ENCODE measurements around the gene STAT2. TPM values are rescaled to one million over a fixed set of nuclear protein-coding genes. Genes with fewer than 3 reads are reported as not detected.
"Not testable (repeated sequence)": the region's sequence is repeated elsewhere in the genome, so short reads cannot be mapped to it uniquely, and the experiment has no call there.

STAT2 gene
- total RNA-seq = 100 to 1,000 TPM in 4 of 6 experiments, 10 to 100 TPM in 2; 82.8 to 182 (median 108) TPM
- long read RNA-seq, partial matches to known transcripts = 1 of 2 reads
- long read RNA-seq, other reads (novel, unspliced or antisense) = 1 of 2 reads

DNA sequence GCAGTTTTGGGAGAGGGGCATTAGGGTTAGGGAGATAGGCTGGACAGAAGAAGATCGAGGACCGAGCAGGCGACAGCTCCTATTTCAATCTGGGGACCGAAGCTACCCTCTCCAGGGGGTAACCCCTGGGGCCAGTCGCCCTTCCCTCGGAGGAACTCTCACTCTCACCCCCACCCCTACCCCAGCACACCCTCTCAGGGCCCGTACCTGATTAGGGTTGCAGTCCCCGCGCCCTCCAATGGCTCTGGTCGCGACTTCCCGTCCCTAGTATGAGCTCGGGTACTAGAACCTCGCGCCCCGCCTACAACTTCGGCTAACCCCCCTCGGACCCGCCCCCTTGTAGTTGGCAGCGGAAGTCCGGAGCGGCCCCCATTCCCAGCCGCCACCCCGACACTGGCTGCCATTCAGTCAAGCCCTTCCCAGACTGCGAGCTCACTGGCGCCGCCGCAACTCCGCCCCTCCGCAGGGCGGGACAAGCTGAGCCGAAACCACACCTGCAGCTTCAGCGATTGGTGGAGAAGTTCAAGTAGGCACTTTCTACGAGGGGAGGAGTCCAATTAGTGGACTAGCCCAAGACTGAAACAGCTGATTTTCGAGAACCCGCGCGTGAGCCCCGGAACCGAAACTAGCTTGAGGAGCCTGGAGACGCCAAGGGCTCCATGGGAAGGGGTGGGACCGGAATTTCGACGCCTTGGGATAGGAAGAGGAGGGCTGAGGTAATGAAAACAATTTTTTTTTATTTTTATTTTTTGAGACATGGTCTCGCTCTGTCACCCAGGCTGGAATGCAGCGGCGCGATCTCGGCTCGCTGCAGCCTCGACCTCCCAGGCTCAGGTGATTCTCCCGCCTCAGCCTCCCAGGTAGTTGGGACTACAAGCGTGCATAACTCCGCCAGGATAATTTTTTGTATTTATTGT, at the start of gene STAT2:
Gene STAT2 (minus strand): TSS at position 257 of the 917 bp plus-strand sequence. CDS start 3,536 bp downstream, outside the sequence.
- Histone ChIP-seq H3K4me1 (peaks cover 0 to 45% (median 15%) of the 10 kb centered on the region in 4 donors), H3K36me3 (peaks cover 0 to 17% (median 11%) of the 10 kb centered on the region in 4 donors), H3K4me3 (peak within 1 kb of the TSS; percentile 57 to 77 (median 70)), H3K27me3 (no peaks in the 10 kb centered on the region), H3K9me3 (no peaks in the 10 kb centered on the region), H3K27ac (peak within 1 kb of the TSS; percentile 94 to 97 (median 95))
- TF ChIP-seq, protein P1, sequence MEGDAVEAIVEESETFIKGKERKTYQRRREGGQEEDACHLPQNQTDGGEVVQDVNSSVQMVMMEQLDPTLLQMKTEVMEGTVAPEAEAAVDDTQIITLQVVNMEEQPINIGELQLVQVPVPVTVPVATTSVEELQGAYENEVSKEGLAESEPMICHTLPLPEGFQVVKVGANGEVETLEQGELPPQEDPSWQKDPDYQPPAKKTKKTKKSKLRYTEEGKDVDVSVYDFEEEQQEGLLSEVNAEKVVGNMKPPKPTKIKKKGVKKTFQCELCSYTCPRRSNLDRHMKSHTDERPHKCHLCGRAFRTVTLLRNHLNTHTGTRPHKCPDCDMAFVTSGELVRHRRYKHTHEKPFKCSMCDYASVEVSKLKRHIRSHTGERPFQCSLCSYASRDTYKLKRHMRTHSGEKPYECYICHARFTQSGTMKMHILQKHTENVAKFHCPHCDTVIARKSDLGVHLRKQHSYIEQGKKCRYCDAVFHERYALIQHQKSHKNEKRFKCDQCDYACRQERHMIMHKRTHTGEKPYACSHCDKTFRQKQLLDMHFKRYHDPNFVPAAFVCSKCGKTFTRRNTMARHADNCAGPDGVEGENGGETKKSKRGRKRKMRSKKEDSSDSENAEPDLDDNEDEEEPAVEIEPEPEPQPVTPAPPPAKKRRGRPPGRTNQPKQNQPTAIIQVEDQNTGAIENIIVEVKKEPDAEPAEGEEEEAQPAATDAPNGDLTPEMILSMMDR (IDR thresholded peaks at IDR 0.05) = peak in 1 of 4 donors; percentile 13
- TF ChIP-seq POLR2A (IDR thresholded peaks at IDR 0.05) = peak; percentile 90
- intact Hi-C loops (cut with DNase I) = loop anchor here (10.0 kb wide), 1 partner anchor 95 kb away; the partner anchor contains the start of gene MIP (in 2 of the 2)
- ATAC-seq (peak; percentile 85 to 94 (median 87)), DNase-seq (peak; percentile 99 to 100 (median 100))
- under 1% methylated on average over 39 of the region's 54 CpGs for WGBS (ENCODE audit: insufficient coverage, low coverage, low lambda C conversion rate, missing lambda C conversion rate)

GRCh38 chr12:56408799-56409417, 49.0 kb upstream of the STAT2 start:
- Histone ChIP-seq H3K27ac (no peak overlapping the region), H3K36me3 (no peaks in the 10 kb centered on the region), H3K27me3 (no peaks in the 10 kb centered on the region), H3K4me1 (peaks cover 0 to 21% (median 4%) of the 10 kb centered on the region in 4 donors), H3K9me3 (no peaks in the 10 kb centered on the region), H3K4me3 (no peak overlapping the region)
- ATAC-seq (peak in 3 of 4 donors; percentile 35 to 60 (median 52)), DNase-seq (no peak)
- WGBS (ENCODE audit: insufficient coverage, low coverage, low lambda C conversion rate, missing lambda C conversion rate) = 89% methylated on average over 5 of the region's 5 CpGs
- intact Hi-C loops (cut with DNase I) = no loop called here
- TF ChIP-seq POLR2A (IDR thresholded peaks at IDR 0.05) = no peak
- TF ChIP-seq, protein P1 (IDR thresholded peaks at IDR 0.05) = no peak

DNA sequence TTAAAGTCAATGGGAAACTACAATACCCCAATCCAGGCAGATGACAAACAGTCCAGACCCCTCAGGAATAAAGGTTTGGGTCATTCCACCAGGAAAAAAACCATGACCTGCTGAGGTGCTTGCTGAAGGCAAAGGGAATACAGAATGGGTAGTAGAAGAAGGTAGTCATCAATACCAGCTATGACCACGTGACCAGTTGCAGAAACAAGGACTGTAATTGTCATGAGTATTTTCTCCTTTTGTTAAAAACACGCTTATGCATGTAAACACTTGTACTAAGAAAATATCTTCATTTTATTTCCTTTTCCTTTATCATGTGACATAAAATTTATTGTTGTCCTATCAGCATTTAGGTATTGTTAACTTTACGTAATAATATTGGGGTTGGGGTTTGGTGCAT, 44.3 kb upstream of the STAT2 start:
- H3K27me3 ChIP-seq; H3K27ac ChIP-seq; H3K36me3 ChIP-seq; H3K9me3 ChIP-seq; ATAC-seq; H3K4me1 ChIP-seq; DNase-seq; H3K4me3 ChIP-seq; intact Hi-C loops (cut with DNase I): not testable (repeated sequence)
- 93% methylated on average over 3 of the region's 3 CpGs for WGBS (ENCODE audit: insufficient coverage, low coverage, low lambda C conversion rate, missing lambda C conversion rate)

DNA sequence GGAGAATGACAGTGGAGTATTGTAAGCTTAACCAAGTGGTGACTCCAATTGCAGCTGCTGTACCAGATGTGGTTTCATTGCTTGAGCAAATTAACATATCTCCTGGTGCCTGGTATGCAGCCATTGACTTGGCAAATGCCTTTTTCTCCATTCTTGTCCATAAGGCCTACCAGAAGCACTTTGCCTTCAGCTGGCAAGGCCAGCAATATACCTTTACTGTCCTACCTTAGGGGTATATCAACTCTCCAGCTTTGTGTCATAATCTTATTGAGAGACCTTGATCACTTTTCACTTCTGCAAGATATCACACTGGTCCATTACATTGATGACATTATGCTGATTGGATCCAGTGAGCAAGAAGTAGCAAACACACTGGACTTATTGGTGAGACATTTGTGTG, 41.7 kb upstream of the STAT2 start:
- H3K4me3 ChIP-seq; DNase-seq; H3K36me3 ChIP-seq; H3K27ac ChIP-seq; intact Hi-C loops (cut with DNase I); H3K4me1 ChIP-seq; ATAC-seq; H3K9me3 ChIP-seq; H3K27me3 ChIP-seq: not testable (repeated sequence)

GRCh38 chr12:56401125-56401524, 41.2 kb upstream of the STAT2 start:
- H3K4me1 ChIP-seq; H3K27ac ChIP-seq; DNase-seq; H3K4me3 ChIP-seq; intact Hi-C loops (cut with DNase I); H3K9me3 ChIP-seq; H3K36me3 ChIP-seq; H3K27me3 ChIP-seq: not testable (repeated sequence)
- ATAC-seq = peak in 1 of 4 donors; percentile 28
- whole genome bisulfite sequencing (ENCODE audit: insufficient coverage, low coverage, low lambda C conversion rate, missing lambda C conversion rate) = 60% methylated on average over 1 of the region's 3 CpGs

- H3K27ac ChIP-seq; H3K36me3 ChIP-seq; intact Hi-C loops (cut with DNase I); H3K4me3 ChIP-seq; H3K27me3 ChIP-seq; DNase-seq; ATAC-seq; H3K9me3 ChIP-seq; H3K4me1 ChIP-seq: not testable (repeated sequence)
- 87% methylated on average over 3 of the region's 3 CpGs for WGBS (ENCODE audit: insufficient coverage, low coverage, low lambda C conversion rate, missing lambda C conversion rate)
Measured at GRCh38 chr12:56399466-56399865, 39.6 kb upstream of the STAT2 start.

Measured in right lobe of liver (tissue), 6 donors.